ENCODE results near the gene GEMIN4. TPM values are rescaled to one million over a fixed set of nuclear protein-coding genes. Genes with fewer than 3 reads are reported as not detected.
A peak's percentile ranks its signal among the peaks of the same experiment; 100 is the strongest.

GEMIN4 gene
- total RNA-seq (2012; rRNA removed) (13.9 and 16.5 TPM in 2 replicates), polyA plus RNA-seq (2012; rRNA removed) (18.3 and 20.4 TPM in 2 replicates), Bru-seq, nascent RNA (percentile 90 among the genes with signal in this experiment), BruChase-seq, experiment 1, labeled RNA remaining after a 6-hour chase (percentile 94 among the genes with signal in this experiment), BruChase-seq, experiment 2, labeled RNA remaining after a 2-hour chase (percentile 98 among the genes with signal in this experiment)
- 13.6 and 16.5 TPM in 2 replicates for polyA plus RNA-seq (2012; cell fraction: cytosol; rRNA removed)
- 29.9 and 42.3 TPM in 2 replicates for polyA plus RNA-seq (2012; cell fraction: nucleus; rRNA removed; ENCODE audit: low replicate concordance)
- long read RNA-seq, full-length matches to known transcripts, result 30 of 33 reads
- long read RNA-seq, partial matches to known transcripts, result 0 of 33 reads
- long read RNA-seq, other reads (novel, unspliced or antisense), result 3 of 33 reads

- Histone ChIP-seq H2BK15ac (ENCODE audit: low read depth, low read length) (no peak within 1 kb of the TSS), H3K36me3 (ENCODE audit: control insufficient read depth, insufficient read depth, low read length) (peaks cover 17% of the 10 kb centered on the region), H3K4me2 (ENCODE audit: low read depth, low read length) (peak within 1 kb of the TSS; percentile 98), H3K4me3 (ENCODE audit: insufficient read depth, low read depth, low read length) (peak within 1 kb of the TSS; percentile 88), H3K56ac (ENCODE audit: extremely low read depth, insufficient read depth, low read length) (no peak within 1 kb of the TSS; the same call in none of the 2 replicates), H3K4me1 (ENCODE audit: control insufficient read depth, insufficient read depth, low read length) (peaks cover 10% of the 10 kb centered on the region), H3K9me1 (ENCODE audit: insufficient read depth, low read length) (peaks cover 17% of the 10 kb centered on the region), H2AK5ac (ENCODE audit: low read depth, low read length) (peak within 1 kb of the TSS; percentile 59), H4K20me1 (ENCODE audit: insufficient read depth, low read length) (peaks cover 7% of the 10 kb centered on the region; the same call in 1 of the 2 replicates), H4K8ac (ENCODE audit: low read depth in 2 of 2, low read length in 2 of 2) (peak within 1 kb of the TSS; percentile 95 to 96), H3K27me3 (ENCODE audit: control insufficient read depth, insufficient read depth, low read length) (no peaks in the 10 kb centered on the region), H3K27ac (ENCODE audit: insufficient read depth, low read length) (peak within 1 kb of the TSS; percentile 57), H2AK9ac (replicated peaks; ENCODE audit: low read depth, low read length, poor library complexity) (peak within 1 kb of the TSS; percentile 98), H3K18ac (ENCODE audit: low read depth, low read length) (peak within 1 kb of the TSS; percentile 32; the same call in 1 of the 2 replicates), H3K4ac (ENCODE audit: low read depth, low read length) (peak within 1 kb of the TSS; percentile 91), H3K9ac (ENCODE audit: low read depth, low read length) (peak within 1 kb of the TSS; percentile 84), H3K9me3 (ENCODE audit: control insufficient read depth, insufficient read depth, low read length) (no peaks in the 10 kb centered on the region), H3K79me1 (ENCODE audit: low read depth in 1 of 2, low read length in 2 of 2) (peaks cover 23 to 43% of the 10 kb centered on the region in 2 experiments), H3K23ac (ENCODE audit: low read depth, low read length) (peak within 1 kb of the TSS; percentile 82), H2BK5ac (ENCODE audit: low read depth, low read length, poor library complexity, severe bottlenecking) (peak within 1 kb of the TSS; percentile 57), H4K5ac (ENCODE audit: low read depth, low read length) (peak within 1 kb of the TSS; percentile 80), H2BK120ac (ENCODE audit: low read depth, low read length) (peak within 1 kb of the TSS; percentile 13), H4K91ac (ENCODE audit: insufficient read depth, low read depth, low read length) (peak within 1 kb of the TSS; percentile 70), H2BK20ac (ENCODE audit: low read depth, low read length) (no peak within 1 kb of the TSS), H3K14ac (replicated peaks; ENCODE audit: low read depth, low read length) (peak within 1 kb of the TSS; percentile 95), H2AFZ (replicated peaks; ENCODE audit: low read length, poor library complexity) (peak within 1 kb of the TSS; percentile 99)
- intact Hi-C loops (cut with micrococcal nuclease) (no loop called here), in situ Hi-C loops (cut with MboI; ENCODE audit: low sequenced_read_pairs) (no loop called here), dilution Hi-C loops (cut with HindIII; ENCODE audit: low sequenced_read_pairs, unreplicated experiment) (no loop called here)
- BruUV-seq (replicated peaks), result no TSS peak
- POLR2A ChIA-PET (ENCODE audit: unreplicated experiment), result no interaction called here
- ATAC-seq (ENCODE audit: low read depth), result peak; percentile 88
- 0% methylated on average over 43 of the region's 87 CpGs; no CpG with 5 or more reads in 1 of the 2 experiments for WGBS, 2 experiments (ENCODE audit: extremely low coverage in 2 of 2, insufficient read length in 1 of 2)
- CTCF ChIA-PET, result interaction anchor here (0.7 to 1.3 kb wide), 2 partner anchors 13 to 245 kb away, joined by 3 to 4 read pairs; partner anchors contain the start of gene TIMM22
- peak; percentile 81 for DNase-seq
- TF ChIP-seq SMC3 (IDR thresholded peaks at IDR 0.05; ENCODE audit: low read depth, low read length) (peak; percentile 56), RFX5 (IDR thresholded peaks at IDR 0.05; ENCODE audit: low read depth, low read length) (no peak), MAZ (IDR thresholded peaks at IDR 0.05; ENCODE audit: borderline replicate concordance, low read depth, low read length) (0 out of 2 replicates have a peak, but pooled peaks have one; percentile 73), CEBPB (IDR thresholded peaks at IDR 0.05; ENCODE audit: low read depth, low read length) (no peak), NFE2L2 (IDR thresholded peaks at IDR 0.05; ENCODE audit: low read depth, low read length) (no peak), CHD1 (IDR thresholded peaks at IDR 0.05; ENCODE audit: low read depth, low read length) (no peak), USF2 (IDR thresholded peaks at IDR 0.05; ENCODE audit: low read depth, low read length) (no peak), POLR2A (IDR thresholded peaks at IDR 0.05; ENCODE audit: low read depth, low read length) (peak; percentile 70), MAFK (IDR thresholded peaks at IDR 0.05; ENCODE audit: low read depth, low read length) (no peak), RAD21 (IDR thresholded peaks at IDR 0.05; ENCODE audit: low read length) (peak; percentile 54), RCOR1 (IDR thresholded peaks at IDR 0.05; ENCODE audit: insufficient replicate concordance, low read length) (no peak)
- TF ChIP-seq, protein P1, sequence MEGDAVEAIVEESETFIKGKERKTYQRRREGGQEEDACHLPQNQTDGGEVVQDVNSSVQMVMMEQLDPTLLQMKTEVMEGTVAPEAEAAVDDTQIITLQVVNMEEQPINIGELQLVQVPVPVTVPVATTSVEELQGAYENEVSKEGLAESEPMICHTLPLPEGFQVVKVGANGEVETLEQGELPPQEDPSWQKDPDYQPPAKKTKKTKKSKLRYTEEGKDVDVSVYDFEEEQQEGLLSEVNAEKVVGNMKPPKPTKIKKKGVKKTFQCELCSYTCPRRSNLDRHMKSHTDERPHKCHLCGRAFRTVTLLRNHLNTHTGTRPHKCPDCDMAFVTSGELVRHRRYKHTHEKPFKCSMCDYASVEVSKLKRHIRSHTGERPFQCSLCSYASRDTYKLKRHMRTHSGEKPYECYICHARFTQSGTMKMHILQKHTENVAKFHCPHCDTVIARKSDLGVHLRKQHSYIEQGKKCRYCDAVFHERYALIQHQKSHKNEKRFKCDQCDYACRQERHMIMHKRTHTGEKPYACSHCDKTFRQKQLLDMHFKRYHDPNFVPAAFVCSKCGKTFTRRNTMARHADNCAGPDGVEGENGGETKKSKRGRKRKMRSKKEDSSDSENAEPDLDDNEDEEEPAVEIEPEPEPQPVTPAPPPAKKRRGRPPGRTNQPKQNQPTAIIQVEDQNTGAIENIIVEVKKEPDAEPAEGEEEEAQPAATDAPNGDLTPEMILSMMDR (conservative IDR thresholded peaks at IDR 0.05; ENCODE audit: low read depth, low read length), result peak; percentile 92
- TF ChIP-seq, protein P2, sequence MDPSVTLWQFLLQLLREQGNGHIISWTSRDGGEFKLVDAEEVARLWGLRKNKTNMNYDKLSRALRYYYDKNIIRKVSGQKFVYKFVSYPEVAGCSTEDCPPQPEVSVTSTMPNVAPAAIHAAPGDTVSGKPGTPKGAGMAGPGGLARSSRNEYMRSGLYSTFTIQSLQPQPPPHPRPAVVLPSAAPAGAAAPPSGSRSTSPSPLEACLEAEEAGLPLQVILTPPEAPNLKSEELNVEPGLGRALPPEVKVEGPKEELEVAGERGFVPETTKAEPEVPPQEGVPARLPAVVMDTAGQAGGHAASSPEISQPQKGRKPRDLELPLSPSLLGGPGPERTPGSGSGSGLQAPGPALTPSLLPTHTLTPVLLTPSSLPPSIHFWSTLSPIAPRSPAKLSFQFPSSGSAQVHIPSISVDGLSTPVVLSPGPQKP (IDR thresholded peaks at IDR 0.05; ENCODE audit: borderline replicate concordance, low read depth, low read length), result no peak
Observed at GRCh38 chr17:752002-752619, at the start of gene GEMIN4. Gene GEMIN4, minus strand, starts transcription at chr17:752264. Its CDS starts 122 bp downstream, at chr17:752142.

All from IMR-90 (cell line).